HepG2 (cell line): ENCODE measurements around the gene SDC1. TPM values are rescaled to one million over a fixed set of nuclear protein-coding genes. Genes with fewer than 3 reads are reported as not detected.
A peak's percentile ranks its signal among the peaks of the same experiment; 100 is the strongest.

Experiments used
- ARNTL ChIP-seq: sonication (generic); formaldehyde crosslinking; IDR thresholded peaks from 2 replicates; pipeline ENCODE4 v1.4.0; 2020; ENCODE audit warnings: mild to moderate bottlenecking, missing genetic modification reagents
- ATF5 ChIP-seq: sonication (generic); formaldehyde crosslinking; IDR thresholded peaks from 2 replicates; pipeline ENCODE4 v1.4.0; 2020; ENCODE audit warnings: mild to moderate bottlenecking, low read depth, missing genetic modification reagents
- BATF2 ChIP-seq: sonication (generic); formaldehyde crosslinking; IDR thresholded peaks from 2 replicates; pipeline ENCODE4 v1.8.0; 2022; ENCODE audit warnings: mild to moderate bottlenecking, missing genetic modification reagents, moderate library complexity
- HES4 ChIP-seq: sonication (generic); formaldehyde crosslinking; IDR thresholded peaks from 2 replicates; pipeline ENCODE4 v1.9.0; 2021; ENCODE audit warnings: mild to moderate bottlenecking, missing genetic modification reagents, borderline replicate concordance
- KDM6A ChIP-seq: IDR thresholded peaks from 2 replicates; pipeline ENCODE4 v1.6.1; 2016; ENCODE audit warnings: low read depth
- MTF1 ChIP-seq: sonication (generic); formaldehyde crosslinking; IDR thresholded peaks from 2 replicates; pipeline ENCODE4 v1.5.0; 2020; ENCODE audit warnings: missing genetic modification reagents
- MXI1 ChIP-seq: IDR thresholded peaks from 3 replicates; pipeline ENCODE4 v1.6.1; 2012; ENCODE audit warnings: low read depth, low read length, inconsistent platforms, borderline replicate concordance
- PBX3 ChIP-seq: sonication (generic); formaldehyde crosslinking; IDR thresholded peaks from 2 replicates; pipeline ENCODE4 v1.8.1; 2023; ENCODE audit warnings: missing genetic modification reagents, inconsistent platforms, borderline replicate concordance
- SMARCC2 ChIP-seq: fragments of 450-650 bp; IDR thresholded peaks from 2 replicates; pipeline ENCODE4 v1.6.1; 2017; ENCODE audit warnings: antibody characterized with exemption, mild to moderate bottlenecking
- SYNCRIP ChIP-seq: fragments of 200-400 bp; formaldehyde crosslinking; IDR thresholded peaks from 2 replicates; pipeline ENCODE4 v1.6.1; 2018; ENCODE audit warnings: mild to moderate bottlenecking, low read depth, low read length; ENCODE audit not compliant: insufficient read depth
- U2AF1 ChIP-seq: fragments of 200-400 bp; formaldehyde crosslinking; optimal IDR thresholded peaks from 2 replicates; pipeline ENCODE3; 2017; ENCODE audit warnings: mild to moderate bottlenecking, low read depth, low read length
- ZBTB43 ChIP-seq: sonication (generic); formaldehyde crosslinking; conservative IDR thresholded peaks from 2 replicates; pipeline ENCODE4 v1.4.0; 2020; ENCODE audit warnings: missing genetic modification reagents
- ZNF326 ChIP-seq: sonication (generic); formaldehyde crosslinking; IDR thresholded peaks from 2 replicates; pipeline ENCODE4 v1.4.0; 2020; ENCODE audit warnings: missing genetic modification reagents, borderline replicate concordance
- ZNF501 ChIP-seq: sonication (generic); formaldehyde crosslinking; IDR thresholded peaks from 2 replicates; pipeline ENCODE4 v1.5.1; 2020; ENCODE audit warnings: mild to moderate bottlenecking, moderate library complexity, missing genetic modification reagents
- ZNF646 ChIP-seq: sonication (generic); formaldehyde crosslinking; IDR thresholded peaks from 2 replicates; pipeline ENCODE4 v1.9.0; 2021; ENCODE audit warnings: mild to moderate bottlenecking, missing genetic modification reagents
- ZNF83 ChIP-seq: sonication (generic); formaldehyde crosslinking; IDR thresholded peaks from 2 replicates; pipeline ENCODE4 v1.4.0; 2020; ENCODE audit warnings: missing genetic modification reagents, mild to moderate bottlenecking, borderline replicate concordance
- ZSCAN21 ChIP-seq: sonication (generic); formaldehyde crosslinking; IDR thresholded peaks from 2 replicates; pipeline ENCODE4 v1.8.0; 2022; ENCODE audit warnings: mild to moderate bottlenecking, missing genetic modification reagents, moderate library complexity, borderline replicate concordance
- ZSCAN22 ChIP-seq: sonication (generic); formaldehyde crosslinking; IDR thresholded peaks from 2 replicates; pipeline ENCODE4 v1.4.0; 2020; ENCODE audit warnings: mild to moderate bottlenecking, missing genetic modification reagents
- polyA plus RNA-seq, 8 experiments: library from polyadenylated mRNA; depleted of rRNA in 3 of 8; stranded (reverse) in 7 of 8; unstranded in 1 of 8; fragments of >200 nt; fragmentation: Illumina TruSeq in 4 of 8; extraction: Trizol in 4 of 8; gene quantifications; 2 replicates each; pipeline versions ENCODE4 v1.2.1 to v1.2.3, GENCODE V29; 2011 to 2016; ENCODE audit warnings: low read depth in 4 of 8, missing spikeins in 1 of 8, mixed read lengths in 1 of 8; ENCODE audit not compliant: insufficient read depth in 1 of 8
- total RNA-seq, 5 experiments: library from RNA; depleted of rRNA; stranded (reverse); fragments of >200 nt; fragmentation: Illumina TruSeq; extraction: Trizol; gene quantifications; 2 replicates each; pipeline ENCODE4 v1.2.3, GENCODE V29; 2016; ENCODE audit warnings: low read depth in 1 of 5

The SDC1 gene
- total and polyA plus RNA-seq, 2 of the 13 experiments (the other 11 are each of a cell fraction or from before 2014, with no cell fraction given) = 108 to 119 TPM

- TF ChIP-seq ZBTB43 (CRISPR knock-in tag) = no peak
- no peak; the same call in none of the 2 replicates for TF ChIP-seq ZSCAN21
- TF ChIP-seq ZNF326 = no peak
- no peak for TF ChIP-seq PBX3 (CRISPR knock-in tag)
- TF ChIP-seq HES4 (CRISPR knock-in tag) = no peak
- no peak for TF ChIP-seq BATF2 (CRISPR knock-in tag)
- TF ChIP-seq ARNTL (CRISPR knock-in tag) = no peak; the same call in 1 of the 2 replicates
- no peak for TF ChIP-seq ZNF83 (CRISPR knock-in tag)
- TF ChIP-seq ATF5 = no peak
- 0 out of 2 replicates have a peak, but pooled peaks have one; percentile 65 for TF ChIP-seq MTF1 (CRISPR knock-in tag)
- TF ChIP-seq ZNF501 = peak; percentile 66; the same call in 1 of the 2 replicates
- no peak for TF ChIP-seq SYNCRIP
- TF ChIP-seq KDM6A = no peak
- TF ChIP-seq ZNF646 (CRISPR knock-in tag) = no peak
- TF ChIP-seq U2AF1 = no peak
- no peak for TF ChIP-seq SMARCC2
- TF ChIP-seq MXI1 = no peak
- TF ChIP-seq ZSCAN22 (CRISPR knock-in tag) = no peak
Measured at GRCh38 chr2:20223407-20224163, 1.3 kb downstream of the SDC1 start (continued).
